Stomach (tissue), 19 donors: ENCODE results near the gene FAM24B. TPM values are rescaled to one million over a fixed set of nuclear protein-coding genes. Genes with fewer than 3 reads are reported as not detected.

Experiments
- DNase-seq, 2 donors: peaks; one replicate each; pipeline versions ENCODE4 v3.0.0 to v3.0.0-alpha.2; 2013 to 2019
- H3K27ac ChIP-seq, 5 donors: fragments of 200-600 bp in 4 of 5; sonication (generic) in 4 of 5; one replicate each; pipeline ENCODE4 v1.5.1; 2013 to 2019; ENCODE audit warnings: mild to moderate bottlenecking in 1 of 5, moderate library complexity in 1 of 5
- H3K27me3 ChIP-seq, 3 donors: fragments of 200-600 bp; sonication (generic); one replicate each; pipeline ENCODE4 v1.5.1; 2017 to 2019; ENCODE audit warnings: mixed run types in 1 of 3
- H3K36me3 ChIP-seq, 4 donors: fragments of 200-600 bp; sonication (generic); 1 replicate in 3 of 4; 2 replicates in 1 of 4; pipeline ENCODE4 v1.5.1; 2016 to 2019
- H3K4me1 ChIP-seq, 4 donors: fragments of 200-600 bp; sonication (generic); one replicate each; pipeline ENCODE4 v1.5.1; 2016 to 2019
- H3K4me3 ChIP-seq, 4 donors: fragments of 200-600 bp; sonication (generic) in 3 of 4; one replicate each; pipeline ENCODE4 v1.5.1; 2016 to 2019; ENCODE audit warnings: mild to moderate bottlenecking in 1 of 4
- H3K9me3 ChIP-seq, 4 donors: fragments of 200-600 bp; sonication (generic); one replicate each; pipeline ENCODE4 v1.5.1; 2016 to 2019
- CTCF ChIP-seq, 7 experiments: fragments of 450-650 bp in 4 of 7; fragments of 200-600 bp in 3 of 7; sonication (generic) in 3 of 7; IDR thresholded peaks; one replicate each; pipeline ENCODE4 v1.5.1; 2016 to 2019; ENCODE audit warnings: antibody characterized with exemption in 7 of 7, control low read depth in 2 of 7, mild to moderate bottlenecking in 1 of 7
- EP300 ChIP-seq: sonication (generic); formaldehyde crosslinking; IDR thresholded peaks from one replicate; pipeline ENCODE4 v1.6.1; 2017; ENCODE audit warnings: antibody characterized with exemption
- POLR2A ChIP-seq, 4 donors: fragments of 450-650 bp; IDR thresholded peaks; one replicate each; pipeline ENCODE4 v1.6.1; 2016; ENCODE audit warnings: antibody characterized with exemption in 4 of 4, control low read depth in 2 of 4, mild to moderate bottlenecking in 1 of 4, moderate library complexity in 1 of 4
- POLR2AphosphoS5 ChIP-seq, 3 donors: sonication (generic); formaldehyde crosslinking; IDR thresholded peaks; one replicate each; pipeline ENCODE4 v1.6.1; 2016; ENCODE audit warnings: antibody characterized with exemption in 3 of 3
- WGBS, 5 donors: extraction: QIAGEN DNeasy Blood & Tissue Kit in 3 of 5; methylation state at CpG; one replicate each; pipeline versions ENCODE4 v1.1.5 to v1.1.7; 2013 to 2018; 5-methylcytosine and 5-hydroxymethylcytosine counted together
- intact Hi-C: fragments of 100-400 bp; cut with DNase I; formaldehyde crosslinking; loops from one replicate; pipeline ENCODE4 v1.15.1; 2023; ENCODE audit warnings: low total_unique reads
- long read RNA-seq, 10 donors: transcript quantifications; one replicate each; lab custom pipeline, GENCODE V29; 2026
- polyA plus RNA-seq, 3 donors: library from polyadenylated mRNA; stranded (reverse); fragments of 200-250 nt; gene quantifications; one replicate each; pipeline ENCODE4 v1.2.3, GENCODE V29; 2013
- total RNA-seq, 5 donors: library from RNA; depleted of rRNA; stranded (reverse); fragments of >200 nt; gene quantifications; one replicate each; pipeline versions ENCODE4 v1.1.0 to v1.2.3, GENCODE V29; 2014 to 2016
- donor health status: healthy with polysubstance abuse.
- donor health status: Bipolar disorder and iron deficiency.
- donor health status: healthy.

Gene FAM24B
- 1 to 10 TPM in 3 of 5 donors, not detected in 2; 2.0 to 4.5 (median 2.0) TPM for total RNA-seq
- polyA plus RNA-seq, result 1 to 10 TPM; 3.1 to 4.3 (median 3.7) TPM
- long read RNA-seq, donor 1, partial matches to known transcripts, result 0 of 2 reads
- long read RNA-seq, donor 1, other reads (novel, unspliced or antisense), result 0 of 2 reads
- long read RNA-seq, donor 2, partial matches to known transcripts, result 0 of 3 reads
- long read RNA-seq, donor 2, other reads (novel, unspliced or antisense), result 0 of 3 reads
- long read RNA-seq, donor 3, partial matches to known transcripts, result 0 of 1 reads
- long read RNA-seq, donor 3, other reads (novel, unspliced or antisense), result 0 of 1 reads
- long read RNA-seq, donor 4, partial matches to known transcripts, result 0 of 1 reads
- long read RNA-seq, donor 4, other reads (novel, unspliced or antisense), result 0 of 1 reads
- long read RNA-seq, donor 5, partial matches to known transcripts, result 0 of 2 reads
- long read RNA-seq, donor 5, other reads (novel, unspliced or antisense), result 0 of 2 reads
- long read RNA-seq, donor 6, partial matches to known transcripts, result 0 of 2 reads
- long read RNA-seq, donor 6, other reads (novel, unspliced or antisense), result 0 of 2 reads
- long read RNA-seq, donor 7, partial matches to known transcripts, result 0 of 1 reads
- long read RNA-seq, donor 7, other reads (novel, unspliced or antisense), result 0 of 1 reads
- long read RNA-seq, donor 8, partial matches to known transcripts, result 0 of 1 reads
- long read RNA-seq, donor 8, other reads (novel, unspliced or antisense), result 0 of 1 reads
- long read RNA-seq, donor 9, partial matches to known transcripts, result 0 of 4 reads
- long read RNA-seq, donor 9, other reads (novel, unspliced or antisense), result 0 of 4 reads
- long read RNA-seq, donor 10, partial matches to known transcripts, result 0 of 3 reads
- long read RNA-seq, donor 10, other reads (novel, unspliced or antisense), result 0 of 3 reads

GRCh38 chr10:122879339-122880273 is at the start of gene FAM24B:
Gene FAM24B (minus strand): TSS chr10:122879581. CDS start chr10:122850515, 29,066 bp downstream.
- 3 to 9% (median 4%) methylated on average over 29 to 95 of the region's 95 CpGs for WGBS, 5 donors
- intact Hi-C loops, result no loop called here

GRCh38 chr10:122915700-122916099 is 36.3 kb upstream of the FAM24B start:
- TF ChIP-seq EP300 (no peak), POLR2A (IDR thresholded peaks at IDR 0.05) (no peak), POLR2AphosphoS5 (IDR thresholded peaks at IDR 0.05) (no peak), CTCF (IDR thresholded peaks at IDR 0.05) (no peak)
- H3K36me3 ChIP-seq, result no peaks in the 10 kb centered on the region
- 55 to 81% (median 67%) methylated on average over 2 of the region's 2 CpGs for WGBS, 5 donors
- no peaks in the 10 kb centered on the region for H3K4me1 ChIP-seq
- intact Hi-C loops, result no loop called here
- no peak overlapping the region for H3K27ac ChIP-seq
- H3K9me3 ChIP-seq, result no peaks in the 10 kb centered on the region
- H3K4me3 ChIP-seq, result no peak overlapping the region
- no peak for DNase-seq
- H3K27me3 ChIP-seq, result no peaks in the 10 kb centered on the region

More at GRCh38 chr10:122879339-122880273, at the start of gene FAM24B:
- TF ChIP-seq POLR2AphosphoS5 (IDR thresholded peaks at IDR 0.05) (peak; percentile 27 to 86 (median 42)), CTCF (IDR thresholded peaks at IDR 0.05) (no peak)
- peaks cover 0 to 4% (median 0%) of the 10 kb centered on the region in 3 donors for H3K27me3 ChIP-seq
- peak within 1 kb of the TSS; percentile 56 to 72 (median 60) for H3K4me3 ChIP-seq
- DNase-seq, result peak; percentile 94 to 99
- H3K27ac ChIP-seq, result peak within 1 kb of the TSS; percentile 65 to 80 (median 79)
- peaks cover 7 to 44% (median 24%) of the 10 kb centered on the region in 4 donors for H3K4me1 ChIP-seq
- no peaks in the 10 kb centered on the region for H3K9me3 ChIP-seq
- no peaks in the 10 kb centered on the region for H3K36me3 ChIP-seq

GRCh38 chr10:122911889-122912484 is 32.6 kb upstream of the FAM24B start:
- no peak overlapping the region for H3K4me3 ChIP-seq
- TF ChIP-seq POLR2A (IDR thresholded peaks at IDR 0.05) (no peak), POLR2AphosphoS5 (IDR thresholded peaks at IDR 0.05) (no peak), EP300 (no peak), CTCF (IDR thresholded peaks at IDR 0.05) (no peak)
- DNase-seq, result peak; percentile 37 to 77
- no peaks in the 10 kb centered on the region for H3K9me3 ChIP-seq
- no peaks in the 10 kb centered on the region for H3K36me3 ChIP-seq
- H3K27ac ChIP-seq, result no peak overlapping the region
- 27 to 34% (median 29%) methylated on average over 5 of the region's 5 CpGs for WGBS, 5 donors
- H3K27me3 ChIP-seq, result no peaks in the 10 kb centered on the region
- H3K4me1 ChIP-seq, result no peaks in the 10 kb centered on the region
- intact Hi-C loops, result no loop called here
